ENCODE data around the gene SLC25A42. TPM values are rescaled to one million over a fixed set of nuclear protein-coding genes. Genes with fewer than 3 reads are reported as not detected.
A peak's percentile ranks its signal among the peaks of the same experiment; 100 is the strongest.

SLC25A42 gene
- total and polyA plus RNA-seq, 2 of the 13 experiments (the other 11 are each of a cell fraction or from before 2014, with no cell fraction given), result 12.8 to 18.3 TPM

GRCh38 chr19:19138109-19138981 is 74.6 kb downstream of the SLC25A42 start, which contains the start of gene TMEM161A (continued):
- TF ChIP-seq CREBL2 (CRISPR knock-in tag; IDR thresholded peaks at IDR 0.05; ENCODE audit: borderline replicate concordance), result no peak
- 0 out of 2 replicates have a peak, but pooled peaks have one; percentile 34 for TF ChIP-seq ZNF557 (CRISPR knock-in tag; IDR thresholded peaks at IDR 0.05)
- TF ChIP-seq U2AF1 (optimal IDR thresholded peaks at IDR 0.05; ENCODE audit: low read depth, low read length), result no peak
- peak; percentile 77; the same call in 1 of the 2 replicates for TF ChIP-seq ZFP90 (CRISPR knock-in tag; IDR thresholded peaks at IDR 0.05; ENCODE audit: borderline replicate concordance)
- peak; percentile 50; the same call in 1 of the 2 replicates for TF ChIP-seq DMAP1 (CRISPR knock-in tag; IDR thresholded peaks at IDR 0.05)
- peak; percentile 96 for TF ChIP-seq MAX (IDR thresholded peaks at IDR 0.05)
- TF ChIP-seq BCLAF1 (IDR thresholded peaks at IDR 0.05), result no peak
- TF ChIP-seq PHF21A (CRISPR knock-in tag; IDR thresholded peaks at IDR 0.05), result peak; percentile 19; the same call in 1 of the 2 replicates
- TF ChIP-seq ZNF451 (CRISPR knock-in tag; IDR thresholded peaks at IDR 0.05), result no peak
- peak; percentile 88 for TF ChIP-seq GABPB1 (CRISPR knock-in tag; IDR thresholded peaks at IDR 0.05)
- TF ChIP-seq MTA3 (CRISPR knock-in tag; IDR thresholded peaks at IDR 0.05), result no peak
- TF ChIP-seq, protein P1, sequence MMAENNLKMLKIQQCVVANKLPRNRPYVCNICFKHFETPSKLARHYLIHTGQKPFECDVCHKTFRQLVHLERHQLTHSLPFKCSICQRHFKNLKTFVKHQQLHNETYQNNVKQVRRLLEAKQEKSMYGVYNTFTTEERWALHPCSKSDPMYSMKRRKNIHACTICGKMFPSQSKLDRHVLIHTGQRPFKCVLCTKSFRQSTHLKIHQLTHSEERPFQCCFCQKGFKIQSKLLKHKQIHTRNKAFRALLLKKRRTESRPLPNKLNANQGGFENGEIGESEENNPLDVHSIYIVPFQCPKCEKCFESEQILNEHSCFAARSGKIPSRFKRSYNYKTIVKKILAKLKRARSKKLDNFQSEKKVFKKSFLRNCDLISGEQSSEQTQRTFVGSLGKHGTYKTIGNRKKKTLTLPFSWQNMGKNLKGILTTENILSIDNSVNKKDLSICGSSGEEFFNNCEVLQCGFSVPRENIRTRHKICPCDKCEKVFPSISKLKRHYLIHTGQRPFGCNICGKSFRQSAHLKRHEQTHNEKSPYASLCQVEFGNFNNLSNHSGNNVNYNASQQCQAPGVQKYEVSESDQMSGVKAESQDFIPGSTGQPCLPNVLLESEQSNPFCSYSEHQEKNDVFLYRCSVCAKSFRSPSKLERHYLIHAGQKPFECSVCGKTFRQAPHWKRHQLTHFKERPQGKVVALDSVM (CRISPR knock-in tag; IDR thresholded peaks at IDR 0.05), result peak; percentile 35; the same call in 1 of the 2 replicates
- TF ChIP-seq, protein P2, sequence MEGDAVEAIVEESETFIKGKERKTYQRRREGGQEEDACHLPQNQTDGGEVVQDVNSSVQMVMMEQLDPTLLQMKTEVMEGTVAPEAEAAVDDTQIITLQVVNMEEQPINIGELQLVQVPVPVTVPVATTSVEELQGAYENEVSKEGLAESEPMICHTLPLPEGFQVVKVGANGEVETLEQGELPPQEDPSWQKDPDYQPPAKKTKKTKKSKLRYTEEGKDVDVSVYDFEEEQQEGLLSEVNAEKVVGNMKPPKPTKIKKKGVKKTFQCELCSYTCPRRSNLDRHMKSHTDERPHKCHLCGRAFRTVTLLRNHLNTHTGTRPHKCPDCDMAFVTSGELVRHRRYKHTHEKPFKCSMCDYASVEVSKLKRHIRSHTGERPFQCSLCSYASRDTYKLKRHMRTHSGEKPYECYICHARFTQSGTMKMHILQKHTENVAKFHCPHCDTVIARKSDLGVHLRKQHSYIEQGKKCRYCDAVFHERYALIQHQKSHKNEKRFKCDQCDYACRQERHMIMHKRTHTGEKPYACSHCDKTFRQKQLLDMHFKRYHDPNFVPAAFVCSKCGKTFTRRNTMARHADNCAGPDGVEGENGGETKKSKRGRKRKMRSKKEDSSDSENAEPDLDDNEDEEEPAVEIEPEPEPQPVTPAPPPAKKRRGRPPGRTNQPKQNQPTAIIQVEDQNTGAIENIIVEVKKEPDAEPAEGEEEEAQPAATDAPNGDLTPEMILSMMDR (CRISPR knock-in tag; IDR thresholded peaks at IDR 0.05), result no peak
- peak; percentile 100 for TF ChIP-seq NFYB (CRISPR knock-in tag; IDR thresholded peaks at IDR 0.05)
- peak; percentile 74 for TF ChIP-seq HOXA3 (CRISPR knock-in tag; IDR thresholded peaks at IDR 0.05)
- TF ChIP-seq CERS6 (CRISPR knock-in tag; IDR thresholded peaks at IDR 0.05), result no peak
- TF ChIP-seq SIN3B (IDR thresholded peaks at IDR 0.05; ENCODE audit: low read length), result no peak
- no peak for TF ChIP-seq ZNF672 (CRISPR knock-in tag; IDR thresholded peaks at IDR 0.05)
- no peak for TF ChIP-seq CCAR2 (optimal IDR thresholded peaks at IDR 0.05; ENCODE audit: low read depth, low read length)
- TF ChIP-seq ZNF562 (CRISPR knock-in tag; IDR thresholded peaks at IDR 0.05; ENCODE audit: borderline replicate concordance), result no peak
- no peak for TF ChIP-seq ZNF549 (CRISPR knock-in tag; IDR thresholded peaks at IDR 0.05)
- TF ChIP-seq NFE2 (CRISPR knock-in tag; IDR thresholded peaks at IDR 0.05), result no peak

Data from HepG2 (cell line).